Smooth muscle cell (in vitro differentiated cells): ENCODE data around the gene CAMKK1. TPM values are rescaled to one million over a fixed set of nuclear protein-coding genes. Genes with fewer than 3 reads are reported as not detected.

Source experiments
- DNase-seq: peaks from one replicate; lab custom pipeline; 2025; ENCODE audit not compliant: unreplicated experiment; lab: John Stamatoyannopoulos, UW
- H2AFZ ChIP-seq: fragments of 200-600 bp; sonication (generic); 2 replicates; pipeline ENCODE4 v1.6.0; 2016; ENCODE audit warnings: antibody characterized with exemption, low read depth, mild to moderate bottlenecking
- H3F3A ChIP-seq: fragments of 200-600 bp; sonication (generic); 2 replicates; pipeline ENCODE4 v1.6.0; 2017; ENCODE audit warnings: antibody characterized with exemption, low read depth
- H3K27ac ChIP-seq: fragments of 200-600 bp; sonication (generic); 2 replicates; pipeline ENCODE4 v1.5.1; 2016; ENCODE audit warnings: low read depth, mild to moderate bottlenecking
- H3K27me3 ChIP-seq: fragments of 200-600 bp; sonication (generic); 2 replicates; pipeline ENCODE4 v1.6.1; 2016; ENCODE audit warnings: low read depth, mild to moderate bottlenecking
- H3K36me3 ChIP-seq: fragments of 200-600 bp; sonication (generic); 2 replicates; pipeline ENCODE4 v1.5.1; 2016; ENCODE audit warnings: low read depth
- H3K4me1 ChIP-seq: fragments of 200-600 bp; sonication (generic); 2 replicates; pipeline ENCODE4 v1.5.1; 2016; ENCODE audit warnings: low read depth
- H3K4me2 ChIP-seq: fragments of 200-600 bp; sonication (generic); 2 replicates; pipeline ENCODE4 v1.6.0; 2016; ENCODE audit warnings: mild to moderate bottlenecking
- H3K4me3 ChIP-seq: fragments of 200-600 bp; sonication (generic); 2 replicates; pipeline ENCODE4 v1.5.1; 2016; ENCODE audit warnings: mild to moderate bottlenecking
- H3K79me2 ChIP-seq: fragments of 200-600 bp; sonication (generic); 2 replicates; pipeline ENCODE4 v1.6.0; 2016; ENCODE audit warnings: low read depth, mild to moderate bottlenecking
- H3K9ac ChIP-seq: fragments of 200-600 bp; sonication (generic); 2 replicates; pipeline ENCODE4 v1.6.0; 2016; ENCODE audit warnings: low read depth
- H3K9me3 ChIP-seq: fragments of 200-600 bp; sonication (generic); replicated peaks from 2 replicates; pipeline ENCODE4 v1.5.1; 2016; ENCODE audit warnings: low read depth
- H4K20me1 ChIP-seq: fragments of 200-600 bp; sonication (generic); 2 replicates; pipeline ENCODE4 v1.6.0; 2016; ENCODE audit warnings: low read depth
- WGBS: methylation state at CpG from one replicate; pipeline ENCODE4 v1.1.7; 2016; ENCODE audit warnings: low lambda C conversion rate; 5-methylcytosine and 5-hydroxymethylcytosine counted together
- polyA plus RNA-seq: library from polyadenylated mRNA; unstranded; fragments of >200 nt; fragmentation: Nextera tagmentation; extraction: Ambion mirVana; gene quantifications from 2 replicates; pipeline ENCODE4 v1.2.1, GENCODE V29; 2016
- total RNA-seq: library from RNA; depleted of rRNA; stranded (reverse); fragments of >200 nt; gene quantifications from 2 replicates; pipeline ENCODE4 v1.2.3, GENCODE V29; 2014
- TF ChIP-seq, protein P1 (sequence below): fragments of 200-600 bp; sonication (generic); IDR thresholded peaks from 2 replicates; pipeline ENCODE4 v1.5.1; 2017; ENCODE audit warnings: borderline replicate concordance, mild to moderate bottlenecking, antibody characterized with exemption; ENCODE audit not compliant: insufficient read depth, poor library complexity, severe bottlenecking

CAMKK1 gene
- total and polyA plus RNA-seq, 2 experiments from 2014 or later = 8.1 to 8.8 TPM

DNA sequence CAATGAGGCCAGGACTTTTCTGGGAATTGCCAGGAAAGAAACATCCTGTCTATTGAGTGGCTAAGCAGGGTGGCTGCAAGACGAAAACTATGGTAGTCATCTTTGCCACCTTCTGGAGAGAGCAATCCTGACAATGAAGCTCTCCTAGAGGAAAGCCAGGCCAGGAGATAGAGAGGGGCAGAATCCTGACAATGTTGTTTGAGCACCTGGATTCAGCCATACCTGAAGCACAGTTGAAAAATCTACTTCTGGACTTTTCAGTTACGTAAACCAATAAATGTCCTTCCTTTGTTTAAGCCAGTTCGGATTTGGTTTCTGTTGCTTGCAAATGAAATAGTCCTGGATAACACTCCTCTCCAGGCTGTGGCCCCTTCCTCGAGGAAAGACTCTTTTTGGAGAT, 14.0 kb upstream of the CAMKK1 start:
- Histone ChIP-seq H3K4me3 (no peak overlapping the region), H4K20me1 (no peaks in the 10 kb centered on the region), H3F3A (no peaks in the 10 kb centered on the region), H3K9me3 (no peaks in the 10 kb centered on the region), H3K27me3 (no peaks in the 10 kb centered on the region), H2AFZ (no peak overlapping the region), H3K9ac (no peak overlapping the region), H3K4me1 (no peaks in the 10 kb centered on the region), H3K4me2 (no peak overlapping the region), H3K36me3 (no peaks in the 10 kb centered on the region), H3K27ac (no peak overlapping the region), H3K79me2 (no peaks in the 10 kb centered on the region)
- WGBS = 92% methylated on average over 4 of the region's 4 CpGs
- TF ChIP-seq, protein P1, sequence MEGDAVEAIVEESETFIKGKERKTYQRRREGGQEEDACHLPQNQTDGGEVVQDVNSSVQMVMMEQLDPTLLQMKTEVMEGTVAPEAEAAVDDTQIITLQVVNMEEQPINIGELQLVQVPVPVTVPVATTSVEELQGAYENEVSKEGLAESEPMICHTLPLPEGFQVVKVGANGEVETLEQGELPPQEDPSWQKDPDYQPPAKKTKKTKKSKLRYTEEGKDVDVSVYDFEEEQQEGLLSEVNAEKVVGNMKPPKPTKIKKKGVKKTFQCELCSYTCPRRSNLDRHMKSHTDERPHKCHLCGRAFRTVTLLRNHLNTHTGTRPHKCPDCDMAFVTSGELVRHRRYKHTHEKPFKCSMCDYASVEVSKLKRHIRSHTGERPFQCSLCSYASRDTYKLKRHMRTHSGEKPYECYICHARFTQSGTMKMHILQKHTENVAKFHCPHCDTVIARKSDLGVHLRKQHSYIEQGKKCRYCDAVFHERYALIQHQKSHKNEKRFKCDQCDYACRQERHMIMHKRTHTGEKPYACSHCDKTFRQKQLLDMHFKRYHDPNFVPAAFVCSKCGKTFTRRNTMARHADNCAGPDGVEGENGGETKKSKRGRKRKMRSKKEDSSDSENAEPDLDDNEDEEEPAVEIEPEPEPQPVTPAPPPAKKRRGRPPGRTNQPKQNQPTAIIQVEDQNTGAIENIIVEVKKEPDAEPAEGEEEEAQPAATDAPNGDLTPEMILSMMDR = no peak
- no peak for DNase-seq

DNA sequence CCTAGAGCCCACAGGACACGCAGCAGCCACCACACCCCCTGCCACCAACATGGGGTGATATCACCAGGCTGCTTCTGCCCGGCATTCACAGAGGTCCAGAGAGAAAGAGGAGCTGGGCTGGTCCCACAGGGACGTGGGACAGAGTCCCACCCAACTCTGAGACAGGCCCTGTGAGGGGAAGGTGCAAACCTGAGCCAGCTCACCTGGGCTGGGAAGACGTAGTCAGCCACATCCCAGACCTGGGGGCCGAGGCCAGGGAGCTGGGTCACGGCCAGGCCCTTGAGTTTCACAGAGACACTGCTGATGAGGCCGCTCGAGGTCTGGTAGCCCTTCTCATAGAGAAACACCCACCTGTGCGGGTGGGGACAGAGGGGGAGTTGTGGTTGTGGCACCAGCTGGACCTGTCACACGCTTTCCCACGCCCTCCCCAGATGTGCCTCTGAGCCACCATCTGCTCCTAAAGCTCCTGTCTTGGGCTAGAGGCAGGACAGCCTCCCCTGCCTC, 12.2 kb upstream of the CAMKK1 start:
- H3K4me1 ChIP-seq = no peaks in the 10 kb centered on the region
- H3K27ac ChIP-seq = no peak overlapping the region
- H3K4me2 ChIP-seq = no peak overlapping the region
- no peak overlapping the region for H2AFZ ChIP-seq
- DNase-seq = no peak
- H3K36me3 ChIP-seq = no peaks in the 10 kb centered on the region
- WGBS = 93% methylated on average over 11 of the region's 11 CpGs
- TF ChIP-seq, protein P1 = no peak
- no peaks in the 10 kb centered on the region for H4K20me1 ChIP-seq
- H3K9ac ChIP-seq = no peak overlapping the region
- H3K4me3 ChIP-seq = no peak overlapping the region
- H3K9me3 ChIP-seq = no peaks in the 10 kb centered on the region
- H3K79me2 ChIP-seq = no peaks in the 10 kb centered on the region
- H3F3A ChIP-seq = no peaks in the 10 kb centered on the region
- H3K27me3 ChIP-seq = no peaks in the 10 kb centered on the region

DNA sequence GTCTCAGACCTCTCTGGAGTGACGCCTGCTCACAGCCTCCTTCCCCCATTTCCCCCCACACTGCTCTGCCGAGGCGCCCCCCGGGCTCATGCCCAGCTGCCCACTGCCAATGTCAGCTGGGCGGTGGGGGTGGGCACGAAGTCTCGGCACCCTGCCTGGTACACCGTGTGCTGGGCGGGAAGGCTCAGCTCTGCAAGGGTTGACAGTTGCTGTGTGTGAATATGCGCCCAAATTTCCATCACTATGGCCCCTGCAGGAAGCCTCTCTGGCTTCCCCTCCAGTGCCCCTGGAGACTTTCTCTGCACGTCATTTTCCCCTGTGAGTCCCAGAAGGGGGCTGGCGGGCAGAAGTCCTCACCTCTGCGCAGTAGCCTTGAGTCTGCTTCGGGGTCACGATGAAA, 11.6 kb upstream of the CAMKK1 start:
- DNase-seq = no peak
- 88% methylated on average over 15 of the region's 15 CpGs for WGBS
- Histone ChIP-seq H2AFZ (no peak overlapping the region), H3K79me2 (no peaks in the 10 kb centered on the region), H3K9me3 (no peaks in the 10 kb centered on the region), H3K4me2 (no peak overlapping the region), H4K20me1 (no peaks in the 10 kb centered on the region), H3K4me1 (no peaks in the 10 kb centered on the region), H3F3A (no peaks in the 10 kb centered on the region), H3K27ac (no peak overlapping the region), H3K27me3 (no peaks in the 10 kb centered on the region), H3K9ac (no peak overlapping the region), H3K36me3 (no peaks in the 10 kb centered on the region), H3K4me3 (no peak overlapping the region)
- TF ChIP-seq, protein P1 = no peak

DNA sequence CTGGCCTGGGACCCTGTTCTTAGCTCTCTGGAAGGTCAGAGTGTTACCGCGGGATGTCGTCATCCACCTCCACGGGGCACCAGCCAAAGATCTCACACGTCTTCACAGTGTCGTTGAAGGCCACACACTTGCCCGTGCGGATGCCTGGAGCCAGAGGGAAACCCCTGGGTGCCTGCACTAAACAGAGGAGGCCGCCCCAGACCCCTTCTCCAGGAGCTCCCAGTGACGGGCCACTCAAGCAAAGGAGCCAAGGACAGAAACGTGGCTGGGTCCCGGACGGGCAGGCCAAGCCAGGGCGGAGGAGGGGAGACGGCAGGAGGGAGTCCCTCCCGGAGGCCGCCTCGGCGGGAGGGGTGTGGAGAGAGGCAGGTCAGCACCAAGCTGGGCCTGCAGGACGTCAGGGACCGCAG, 11.0 kb upstream of the CAMKK1 start:
- WGBS = 80% methylated on average over 21 of the region's 21 CpGs

More for the DNA sequence above, 11.0 kb upstream of the CAMKK1 start:
- Histone ChIP-seq H2AFZ (no peak overlapping the region), H3K9ac (no peak overlapping the region), H3K4me2 (no peak overlapping the region), H3K79me2 (no peaks in the 10 kb centered on the region), H4K20me1 (no peaks in the 10 kb centered on the region), H3K27ac (no peak overlapping the region), H3K4me1 (no peaks in the 10 kb centered on the region), H3K27me3 (no peaks in the 10 kb centered on the region), H3K36me3 (no peaks in the 10 kb centered on the region), H3K4me3 (no peak overlapping the region), H3F3A (no peaks in the 10 kb centered on the region), H3K9me3 (no peaks in the 10 kb centered on the region)
- TF ChIP-seq, protein P1 = no peak
- no peak for DNase-seq
